GM23338 (cell line): ENCODE data around the gene PTPRS.

ENCODE experiments used
- CREB1 ChIP-seq: fragments of 250-450 bp; sonication (Bioruptor Pico); IDR thresholded peaks from 2 replicates; pipeline ENCODE4 v1.5.0; 2020; ENCODE audit warnings: low read depth, mild to moderate bottlenecking, moderate library complexity
- EZH2 ChIP-seq: fragments of 200-600 bp; sonication (generic); IDR thresholded peaks from one replicate; pipeline ENCODE4 v1.8.0; 2017; ENCODE audit warnings: antibody characterized with exemption, mild to moderate bottlenecking, low read depth; ENCODE audit not compliant: unreplicated experiment
- EZH2phosphoT487 ChIP-seq: fragments of 200-600 bp; sonication (generic); IDR thresholded peaks from one replicate; pipeline ENCODE4 v1.8.1; 2018; ENCODE audit warnings: antibody characterized with exemption; ENCODE audit not compliant: unreplicated experiment
- JUNB ChIP-seq: IDR thresholded peaks from one replicate; pipeline ENCODE4 v1.6.1; 2016; ENCODE audit warnings: antibody characterized with exemption; ENCODE audit not compliant: unreplicated experiment
- NANOG ChIP-seq: IDR thresholded peaks from 2 replicates; pipeline ENCODE4 v1.6.1; 2016; ENCODE audit warnings: antibody characterized with exemption, borderline replicate concordance
- POLR2AphosphoS5 ChIP-seq: IDR thresholded peaks from 2 replicates; pipeline ENCODE4 v1.6.1; 2016; ENCODE audit warnings: antibody characterized with exemption, low read depth
- STAT1 ChIP-seq: IDR thresholded peaks from one replicate; pipeline ENCODE4 v1.6.1; 2016; ENCODE audit warnings: antibody characterized with exemption; ENCODE audit not compliant: unreplicated experiment
- ZNF114 ChIP-seq: fragments of 250-450 bp; sonication (Bioruptor Pico); IDR thresholded peaks from 2 replicates; pipeline ENCODE4 v1.5.0; 2020; ENCODE audit warnings: mild to moderate bottlenecking, moderate library complexity
- ZNF331 ChIP-seq: fragments of 250-450 bp; sonication (Bioruptor Pico); IDR thresholded peaks from 2 replicates; pipeline ENCODE4 v1.5.0; 2020; ENCODE audit warnings: low read depth, mild to moderate bottlenecking, moderate library complexity
- TF ChIP-seq, protein P1 (sequence below), 2 experiments: fragments of 200-600 bp in 1 of 2; sonication (generic) in 1 of 2; conservative IDR thresholded peaks; 2 replicates each; pipeline versions ENCODE4 v1.5.1 to v1.6.1; 2016 to 2017; ENCODE audit warnings: antibody characterized with exemption in 2 of 2, low read depth in 2 of 2, mild to moderate bottlenecking in 2 of 2, moderate library complexity in 1 of 2
- TF ChIP-seq, protein P2 (sequence below): IDR thresholded peaks from one replicate; pipeline ENCODE4 v1.6.1; 2018; ENCODE audit warnings: antibody characterized with exemption; ENCODE audit not compliant: unreplicated experiment
- TF ChIP-seq, protein P3 (sequence below): IDR thresholded peaks from 2 replicates; pipeline ENCODE4 v1.6.1; 2016; ENCODE audit warnings: antibody characterized with exemption
- TF ChIP-seq, protein P4 (sequence below): fragments of 250-450 bp; sonication (Bioruptor Pico); IDR thresholded peaks from 2 replicates; pipeline ENCODE4 v1.5.0; 2020; ENCODE audit warnings: mild to moderate bottlenecking, moderate library complexity

DNA sequence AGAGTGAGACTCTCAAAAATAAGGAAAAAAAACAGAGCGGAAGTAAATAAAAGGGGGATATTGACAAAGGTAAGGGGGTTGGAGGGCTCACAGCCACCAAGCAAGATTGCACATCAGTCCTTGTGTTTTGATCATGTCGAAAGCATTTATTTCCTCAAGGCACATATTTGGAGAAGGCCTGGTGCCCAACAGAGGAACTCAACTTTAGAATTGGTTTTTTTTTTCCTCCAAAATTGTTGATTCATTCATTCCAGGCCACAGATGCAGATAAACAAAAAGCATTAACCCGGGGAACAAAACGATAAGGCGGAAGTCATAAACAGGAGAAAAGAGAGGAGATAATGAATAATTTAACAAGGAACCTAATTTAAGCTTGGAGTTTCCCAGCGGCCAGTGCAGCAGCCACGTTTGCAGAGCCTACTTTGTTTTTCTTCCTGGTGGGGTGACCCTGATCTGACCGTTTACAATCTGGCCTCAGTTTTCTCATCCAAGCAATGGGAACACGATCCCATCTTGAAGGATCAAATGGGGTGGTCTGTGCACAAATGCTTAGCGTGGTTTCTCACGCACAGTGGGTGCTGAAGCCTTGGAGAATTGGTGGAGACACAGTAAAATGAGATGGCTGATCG lies 2.1 kb upstream of the PTPRS start:
- TF ChIP-seq, protein P1, sequence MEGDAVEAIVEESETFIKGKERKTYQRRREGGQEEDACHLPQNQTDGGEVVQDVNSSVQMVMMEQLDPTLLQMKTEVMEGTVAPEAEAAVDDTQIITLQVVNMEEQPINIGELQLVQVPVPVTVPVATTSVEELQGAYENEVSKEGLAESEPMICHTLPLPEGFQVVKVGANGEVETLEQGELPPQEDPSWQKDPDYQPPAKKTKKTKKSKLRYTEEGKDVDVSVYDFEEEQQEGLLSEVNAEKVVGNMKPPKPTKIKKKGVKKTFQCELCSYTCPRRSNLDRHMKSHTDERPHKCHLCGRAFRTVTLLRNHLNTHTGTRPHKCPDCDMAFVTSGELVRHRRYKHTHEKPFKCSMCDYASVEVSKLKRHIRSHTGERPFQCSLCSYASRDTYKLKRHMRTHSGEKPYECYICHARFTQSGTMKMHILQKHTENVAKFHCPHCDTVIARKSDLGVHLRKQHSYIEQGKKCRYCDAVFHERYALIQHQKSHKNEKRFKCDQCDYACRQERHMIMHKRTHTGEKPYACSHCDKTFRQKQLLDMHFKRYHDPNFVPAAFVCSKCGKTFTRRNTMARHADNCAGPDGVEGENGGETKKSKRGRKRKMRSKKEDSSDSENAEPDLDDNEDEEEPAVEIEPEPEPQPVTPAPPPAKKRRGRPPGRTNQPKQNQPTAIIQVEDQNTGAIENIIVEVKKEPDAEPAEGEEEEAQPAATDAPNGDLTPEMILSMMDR (conservative IDR thresholded peaks at IDR 0.05; ENCODE audit: low read depth in 2 of 2): no peak
- TF ChIP-seq EZH2 (no peak), JUNB (no peak), ZNF114 (CRISPR knock-in tag) (no peak), POLR2AphosphoS5 (no peak), EZH2phosphoT487 (no peak), CREB1 (no peak), STAT1 (no peak), NANOG (no peak), ZNF331 (CRISPR knock-in tag) (no peak)
- TF ChIP-seq, protein P2, sequence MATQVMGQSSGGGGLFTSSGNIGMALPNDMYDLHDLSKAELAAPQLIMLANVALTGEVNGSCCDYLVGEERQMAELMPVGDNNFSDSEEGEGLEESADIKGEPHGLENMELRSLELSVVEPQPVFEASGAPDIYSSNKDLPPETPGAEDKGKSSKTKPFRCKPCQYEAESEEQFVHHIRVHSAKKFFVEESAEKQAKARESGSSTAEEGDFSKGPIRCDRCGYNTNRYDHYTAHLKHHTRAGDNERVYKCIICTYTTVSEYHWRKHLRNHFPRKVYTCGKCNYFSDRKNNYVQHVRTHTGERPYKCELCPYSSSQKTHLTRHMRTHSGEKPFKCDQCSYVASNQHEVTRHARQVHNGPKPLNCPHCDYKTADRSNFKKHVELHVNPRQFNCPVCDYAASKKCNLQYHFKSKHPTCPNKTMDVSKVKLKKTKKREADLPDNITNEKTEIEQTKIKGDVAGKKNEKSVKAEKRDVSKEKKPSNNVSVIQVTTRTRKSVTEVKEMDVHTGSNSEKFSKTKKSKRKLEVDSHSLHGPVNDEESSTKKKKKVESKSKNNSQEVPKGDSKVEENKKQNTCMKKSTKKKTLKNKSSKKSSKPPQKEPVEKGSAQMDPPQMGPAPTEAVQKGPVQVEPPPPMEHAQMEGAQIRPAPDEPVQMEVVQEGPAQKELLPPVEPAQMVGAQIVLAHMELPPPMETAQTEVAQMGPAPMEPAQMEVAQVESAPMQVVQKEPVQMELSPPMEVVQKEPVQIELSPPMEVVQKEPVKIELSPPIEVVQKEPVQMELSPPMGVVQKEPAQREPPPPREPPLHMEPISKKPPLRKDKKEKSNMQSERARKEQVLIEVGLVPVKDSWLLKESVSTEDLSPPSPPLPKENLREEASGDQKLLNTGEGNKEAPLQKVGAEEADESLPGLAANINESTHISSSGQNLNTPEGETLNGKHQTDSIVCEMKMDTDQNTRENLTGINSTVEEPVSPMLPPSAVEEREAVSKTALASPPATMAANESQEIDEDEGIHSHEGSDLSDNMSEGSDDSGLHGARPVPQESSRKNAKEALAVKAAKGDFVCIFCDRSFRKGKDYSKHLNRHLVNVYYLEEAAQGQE: no peak
- TF ChIP-seq, protein P3, sequence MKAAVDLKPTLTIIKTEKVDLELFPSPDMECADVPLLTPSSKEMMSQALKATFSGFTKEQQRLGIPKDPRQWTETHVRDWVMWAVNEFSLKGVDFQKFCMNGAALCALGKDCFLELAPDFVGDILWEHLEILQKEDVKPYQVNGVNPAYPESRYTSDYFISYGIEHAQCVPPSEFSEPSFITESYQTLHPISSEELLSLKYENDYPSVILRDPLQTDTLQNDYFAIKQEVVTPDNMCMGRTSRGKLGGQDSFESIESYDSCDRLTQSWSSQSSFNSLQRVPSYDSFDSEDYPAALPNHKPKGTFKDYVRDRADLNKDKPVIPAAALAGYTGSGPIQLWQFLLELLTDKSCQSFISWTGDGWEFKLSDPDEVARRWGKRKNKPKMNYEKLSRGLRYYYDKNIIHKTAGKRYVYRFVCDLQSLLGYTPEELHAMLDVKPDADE: no peak
- TF ChIP-seq, protein P4, sequence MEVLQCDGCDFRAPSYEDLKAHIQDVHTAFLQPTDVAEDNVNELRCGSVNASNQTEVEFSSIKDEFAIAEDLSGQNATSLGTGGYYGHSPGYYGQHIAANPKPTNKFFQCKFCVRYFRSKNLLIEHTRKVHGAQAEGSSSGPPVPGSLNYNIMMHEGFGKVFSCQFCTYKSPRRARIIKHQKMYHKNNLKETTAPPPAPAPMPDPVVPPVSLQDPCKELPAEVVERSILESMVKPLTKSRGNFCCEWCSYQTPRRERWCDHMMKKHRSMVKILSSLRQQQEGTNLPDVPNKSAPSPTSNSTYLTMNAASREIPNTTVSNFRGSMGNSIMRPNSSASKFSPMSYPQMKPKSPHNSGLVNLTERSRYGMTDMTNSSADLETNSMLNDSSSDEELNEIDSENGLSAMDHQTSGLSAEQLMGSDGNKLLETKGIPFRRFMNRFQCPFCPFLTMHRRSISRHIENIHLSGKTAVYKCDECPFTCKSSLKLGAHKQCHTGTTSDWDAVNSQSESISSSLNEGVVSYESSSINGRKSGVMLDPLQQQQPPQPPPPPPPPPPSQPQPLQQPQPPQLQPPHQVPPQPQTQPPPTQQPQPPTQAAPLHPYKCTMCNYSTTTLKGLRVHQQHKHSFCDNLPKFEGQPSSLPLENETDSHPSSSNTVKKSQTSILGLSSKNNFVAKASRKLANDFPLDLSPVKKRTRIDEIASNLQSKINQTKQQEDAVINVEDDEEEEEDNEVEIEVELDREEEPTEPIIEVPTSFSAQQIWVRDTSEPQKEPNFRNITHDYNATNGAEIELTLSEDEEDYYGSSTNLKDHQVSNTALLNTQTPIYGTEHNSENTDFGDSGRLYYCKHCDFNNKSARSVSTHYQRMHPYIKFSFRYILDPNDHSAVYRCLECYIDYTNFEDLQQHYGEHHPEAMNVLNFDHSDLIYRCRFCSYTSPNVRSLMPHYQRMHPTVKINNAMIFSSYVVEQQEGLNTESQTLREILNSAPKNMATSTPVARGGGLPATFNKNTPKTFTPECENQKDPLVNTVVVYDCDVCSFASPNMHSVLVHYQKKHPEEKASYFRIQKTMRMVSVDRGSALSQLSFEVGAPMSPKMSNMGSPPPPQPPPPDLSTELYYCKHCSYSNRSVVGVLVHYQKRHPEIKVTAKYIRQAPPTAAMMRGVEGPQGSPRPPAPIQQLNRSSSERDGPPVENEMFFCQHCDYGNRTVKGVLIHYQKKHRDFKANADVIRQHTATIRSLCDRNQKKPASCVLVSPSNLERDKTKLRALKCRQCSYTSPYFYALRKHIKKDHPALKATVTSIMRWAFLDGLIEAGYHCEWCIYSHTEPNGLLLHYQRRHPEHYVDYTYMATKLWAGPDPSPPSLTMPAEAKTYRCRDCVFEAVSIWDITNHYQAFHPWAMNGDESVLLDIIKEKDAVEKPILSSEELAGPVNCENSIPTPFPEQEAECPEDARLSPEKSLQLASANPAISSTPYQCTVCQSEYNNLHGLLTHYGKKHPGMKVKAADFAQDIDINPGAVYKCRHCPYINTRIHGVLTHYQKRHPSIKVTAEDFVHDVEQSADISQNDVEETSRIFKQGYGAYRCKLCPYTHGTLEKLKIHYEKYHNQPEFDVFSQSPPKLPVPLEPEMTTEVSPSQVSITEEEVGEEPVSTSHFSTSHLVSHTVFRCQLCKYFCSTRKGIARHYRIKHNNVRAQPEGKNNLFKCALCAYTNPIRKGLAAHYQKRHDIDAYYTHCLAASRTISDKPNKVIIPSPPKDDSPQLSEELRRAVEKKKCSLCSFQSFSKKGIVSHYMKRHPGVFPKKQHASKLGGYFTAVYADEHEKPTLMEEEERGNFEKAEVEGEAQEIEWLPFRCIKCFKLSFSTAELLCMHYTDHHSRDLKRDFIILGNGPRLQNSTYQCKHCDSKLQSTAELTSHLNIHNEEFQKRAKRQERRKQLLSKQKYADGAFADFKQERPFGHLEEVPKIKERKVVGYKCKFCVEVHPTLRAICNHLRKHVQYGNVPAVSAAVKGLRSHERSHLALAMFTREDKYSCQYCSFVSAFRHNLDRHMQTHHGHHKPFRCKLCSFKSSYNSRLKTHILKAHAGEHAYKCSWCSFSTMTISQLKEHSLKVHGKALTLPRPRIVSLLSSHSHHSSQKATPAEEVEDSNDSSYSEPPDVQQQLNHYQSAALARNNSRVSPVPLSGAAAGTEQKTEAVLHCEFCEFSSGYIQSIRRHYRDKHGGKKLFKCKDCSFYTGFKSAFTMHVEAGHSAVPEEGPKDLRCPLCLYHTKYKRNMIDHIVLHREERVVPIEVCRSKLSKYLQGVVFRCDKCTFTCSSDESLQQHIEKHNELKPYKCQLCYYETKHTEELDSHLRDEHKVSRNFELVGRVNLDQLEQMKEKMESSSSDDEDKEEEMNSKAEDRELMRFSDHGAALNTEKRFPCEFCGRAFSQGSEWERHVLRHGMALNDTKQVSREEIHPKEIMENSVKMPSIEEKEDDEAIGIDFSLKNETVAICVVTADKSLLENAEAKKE: no peak
